DMS 273 treated with DMSO at 0.1 percent for 48 hours (cell line): ENCODE results near the gene SNX17.
"Not testable (repeated sequence)": the region's sequence is repeated elsewhere in the genome, so short reads cannot be mapped to it uniquely, and the experiment has no call there.

Experiments used
- DNase-seq: peaks from one replicate; lab custom pipeline; 2025; lab: John Stamatoyannopoulos, UW

SNX17 gene, protein sequence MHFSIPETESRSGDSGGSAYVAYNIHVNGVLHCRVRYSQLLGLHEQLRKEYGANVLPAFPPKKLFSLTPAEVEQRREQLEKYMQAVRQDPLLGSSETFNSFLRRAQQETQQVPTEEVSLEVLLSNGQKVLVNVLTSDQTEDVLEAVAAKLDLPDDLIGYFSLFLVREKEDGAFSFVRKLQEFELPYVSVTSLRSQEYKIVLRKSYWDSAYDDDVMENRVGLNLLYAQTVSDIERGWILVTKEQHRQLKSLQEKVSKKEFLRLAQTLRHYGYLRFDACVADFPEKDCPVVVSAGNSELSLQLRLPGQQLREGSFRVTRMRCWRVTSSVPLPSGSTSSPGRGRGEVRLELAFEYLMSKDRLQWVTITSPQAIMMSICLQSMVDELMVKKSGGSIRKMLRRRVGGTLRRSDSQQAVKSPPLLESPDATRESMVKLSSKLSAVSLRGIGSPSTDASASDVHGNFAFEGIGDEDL

DNA sequence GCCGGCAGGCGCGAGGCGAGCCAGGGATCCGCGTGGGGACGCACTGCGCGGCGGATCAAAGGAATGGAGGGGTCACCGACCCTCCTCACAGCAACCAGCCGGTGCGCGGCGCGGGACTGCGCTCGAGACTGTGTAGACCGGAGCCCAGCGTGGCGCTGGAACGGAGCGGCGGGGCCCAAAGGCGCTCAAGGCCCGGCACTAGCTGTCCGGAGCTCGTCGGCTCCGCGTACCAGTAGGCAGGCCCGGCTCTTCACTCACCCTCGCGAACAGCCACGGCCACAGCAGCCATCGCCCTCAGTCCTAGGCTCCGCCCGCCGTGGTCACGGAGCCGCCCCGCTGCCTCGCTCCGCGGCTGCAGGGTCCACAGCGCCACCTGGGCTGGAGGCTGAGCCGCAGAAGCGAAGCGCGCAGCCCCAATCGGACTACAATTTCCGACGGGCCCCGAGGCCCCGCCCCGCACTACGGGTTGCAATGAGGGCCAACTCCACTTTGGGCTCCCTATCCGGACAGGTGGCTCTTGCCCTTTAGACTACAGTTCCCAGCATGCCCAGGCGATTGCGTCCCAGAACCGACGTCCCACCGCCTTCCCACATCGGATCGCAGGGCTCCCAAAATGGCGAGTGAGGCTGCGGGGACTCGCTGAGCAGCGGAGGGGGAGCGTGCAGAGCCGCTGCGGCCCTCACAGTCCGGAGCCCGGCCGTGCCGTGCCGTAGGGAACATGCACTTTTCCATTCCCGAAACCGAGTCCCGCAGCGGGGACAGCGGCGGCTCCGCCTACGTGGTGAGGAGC, at the start of gene SNX17, which contains the start of gene EIF2B4:
SNX17 (plus strand) TSS at position 591 of the 790 bp plus-strand sequence; CDS start at position 719, 128 bp downstream.
EIF2B4 (minus strand) TSS at position 313 of the 790 bp plus-strand sequence; CDS start at position 289, 24 bp downstream.
- DNase-seq: peak; percentile 97

DNA sequence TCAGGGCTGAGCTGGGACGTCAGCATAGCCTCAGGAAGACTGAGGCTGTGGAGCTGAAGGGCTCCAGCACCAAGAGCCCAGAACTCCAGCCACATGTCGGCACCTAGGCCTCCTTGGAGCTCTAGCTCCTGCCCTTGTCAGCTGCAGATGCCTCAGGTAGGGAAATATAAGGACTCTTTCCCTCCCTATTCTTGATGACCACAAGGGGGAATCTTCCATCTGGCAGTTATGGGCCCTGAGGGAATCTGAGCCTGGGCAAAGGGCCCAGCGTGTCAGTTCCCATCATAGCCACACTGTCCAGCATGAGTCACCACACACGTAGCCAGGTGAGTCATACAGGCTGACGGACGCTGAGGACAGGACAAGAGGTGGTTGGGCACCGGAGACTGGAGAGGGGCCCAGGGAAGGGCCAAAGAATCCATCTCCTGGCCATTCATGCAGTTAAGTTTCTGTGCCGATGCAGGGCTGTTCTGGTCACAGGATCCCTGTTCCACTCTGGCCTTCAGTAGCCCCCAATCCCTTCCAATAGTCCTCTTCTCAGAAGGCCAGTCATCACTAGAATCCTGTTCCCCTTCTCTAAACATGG, 49.4 kb upstream of the SNX17 start:
- DNase-seq: peak; percentile 85

DNA sequence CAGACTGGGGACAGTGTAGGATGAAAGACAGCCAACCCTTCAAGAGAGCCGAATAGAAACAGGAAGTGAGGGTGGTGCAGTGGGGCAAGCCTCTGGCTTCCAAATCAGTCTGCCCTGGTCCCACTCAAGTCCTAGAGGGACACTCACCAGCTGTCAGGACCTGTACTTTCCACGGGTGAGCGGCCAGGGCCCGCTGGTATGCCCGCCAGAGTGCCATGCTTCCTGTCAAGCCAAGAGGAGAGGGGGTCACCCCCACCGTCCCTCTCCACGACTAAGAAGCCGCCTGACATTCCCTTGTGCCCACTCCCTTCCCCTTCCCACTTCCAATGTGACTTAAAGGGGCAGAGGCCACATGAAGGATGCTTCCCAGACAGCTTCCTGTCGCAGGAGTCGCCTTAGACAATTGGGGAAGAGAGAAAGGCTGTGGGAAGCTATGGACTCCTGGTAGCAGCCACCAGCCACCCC, 48.1 kb upstream of the SNX17 start:
- DNase-seq: no peak

DNA sequence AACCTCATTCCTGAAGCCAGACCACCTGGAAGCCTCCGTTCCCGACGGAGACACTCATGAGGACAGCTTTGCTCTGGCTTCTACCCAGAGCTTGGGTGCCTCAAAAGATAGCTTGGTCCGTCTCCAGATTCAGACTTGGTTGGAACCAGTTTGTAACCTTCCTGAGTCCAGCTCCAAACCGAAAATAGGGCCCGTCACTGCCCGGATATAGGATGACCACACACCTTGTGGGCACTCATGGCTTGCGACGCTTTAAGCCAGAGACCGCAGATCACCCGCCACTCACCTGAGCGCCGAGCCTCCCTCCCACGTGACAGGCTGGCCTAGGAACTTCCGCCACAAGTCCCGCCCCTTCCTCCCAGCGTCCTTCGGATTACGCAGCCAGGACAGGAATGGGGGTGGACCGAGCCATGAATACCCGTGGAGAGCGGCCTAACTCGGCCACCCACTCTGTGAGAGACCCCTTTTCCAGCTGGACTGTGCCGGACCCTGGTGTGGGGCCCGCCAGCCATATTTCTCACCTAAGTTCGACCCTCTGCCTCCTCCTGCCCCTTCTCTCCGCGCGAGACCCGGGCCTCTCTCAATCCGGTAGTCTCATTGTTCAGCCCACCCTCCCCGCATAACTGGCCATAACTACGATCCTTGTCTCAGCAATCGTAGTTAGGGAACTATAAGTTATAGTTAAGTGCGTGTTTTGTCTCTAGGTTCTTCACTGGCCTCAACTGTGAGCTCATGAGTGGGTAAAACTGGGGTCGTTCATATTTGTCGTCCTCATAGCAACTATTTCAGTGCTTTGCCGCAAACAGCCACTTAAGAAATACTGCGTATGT, 47.4 kb upstream of the SNX17 start, which contains the start of gene MPV17:
MPV17 (minus strand) TSS at position 332 of the 830 bp plus-strand sequence. CDS start 580 bp downstream, outside the sequence.
- DNase-seq: peak; percentile 76

DNA sequence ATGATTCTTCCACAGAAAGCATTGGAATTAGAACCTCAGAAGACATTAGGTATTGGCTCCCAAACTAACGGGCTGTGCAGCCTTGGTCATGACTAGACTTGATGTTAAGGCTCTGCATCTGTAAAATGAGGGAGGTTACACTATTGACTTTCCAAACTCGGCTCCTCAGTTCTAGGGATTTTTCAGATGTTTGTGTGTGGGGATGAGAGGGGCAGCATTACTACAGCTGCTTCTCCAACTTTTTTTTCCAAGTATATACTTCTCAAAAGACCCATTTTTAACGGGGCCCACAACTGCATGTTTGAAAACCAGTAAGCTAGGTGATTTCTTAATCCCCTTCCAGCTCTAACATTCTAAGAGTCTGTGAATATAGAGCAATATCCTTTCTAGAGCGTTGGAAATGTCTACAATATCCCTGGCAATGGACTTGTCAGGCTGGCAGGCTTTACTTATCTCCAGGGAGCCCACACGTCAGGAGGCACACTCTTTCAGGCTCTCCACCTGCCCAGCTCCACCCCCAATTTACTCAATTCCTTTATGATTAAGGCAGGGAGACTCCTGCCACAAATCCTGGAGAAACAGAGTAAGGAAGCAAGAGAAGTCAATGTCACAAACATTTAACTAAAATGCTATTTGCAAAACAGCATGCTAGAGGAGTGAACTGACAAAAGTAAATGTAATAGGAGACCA, 46.7 kb upstream of the SNX17 start:
- no peak for DNase-seq

DNA sequence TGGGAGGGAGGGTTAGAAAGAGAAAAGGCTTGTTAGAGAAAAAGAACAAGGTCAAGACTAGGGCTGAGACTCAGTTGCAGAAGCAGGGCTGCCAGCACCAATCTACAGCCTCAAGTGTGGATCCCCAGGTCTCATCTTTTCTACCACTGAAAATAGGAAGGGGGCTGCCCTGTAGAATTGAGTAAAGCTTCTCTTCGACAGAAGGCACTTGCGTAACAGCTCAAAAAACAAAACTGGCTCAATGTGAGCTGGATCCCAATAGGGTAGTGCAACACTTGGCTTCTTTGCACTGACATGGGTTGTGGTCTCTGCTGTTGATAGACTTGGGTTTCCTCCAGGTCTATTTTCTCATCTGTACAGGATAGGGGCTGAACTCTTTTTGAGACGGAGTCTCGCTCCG, 45.7 kb upstream of the SNX17 start:
- no peak for DNase-seq

DNA sequence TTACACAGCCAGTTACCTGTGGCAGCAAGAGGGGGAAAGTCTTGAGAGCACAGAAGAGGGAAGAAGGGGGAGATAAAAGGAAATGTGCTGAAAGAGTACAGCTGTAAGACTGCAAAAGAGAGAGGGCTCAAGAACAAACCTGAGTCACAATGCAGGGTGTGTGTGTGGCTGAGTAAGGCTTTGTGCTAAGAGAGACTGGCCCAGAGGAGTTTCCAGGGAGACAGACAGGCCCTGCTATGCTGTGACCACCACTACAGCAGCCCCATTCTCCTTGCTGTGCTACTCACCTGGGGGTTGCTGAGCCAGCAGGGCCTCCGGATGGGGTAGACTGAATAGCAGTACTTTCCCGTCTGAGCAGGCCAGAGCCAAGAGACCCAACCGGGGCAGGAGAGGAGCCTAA, 35.1 kb upstream of the SNX17 start:
- DNase-seq: no peak

DNA sequence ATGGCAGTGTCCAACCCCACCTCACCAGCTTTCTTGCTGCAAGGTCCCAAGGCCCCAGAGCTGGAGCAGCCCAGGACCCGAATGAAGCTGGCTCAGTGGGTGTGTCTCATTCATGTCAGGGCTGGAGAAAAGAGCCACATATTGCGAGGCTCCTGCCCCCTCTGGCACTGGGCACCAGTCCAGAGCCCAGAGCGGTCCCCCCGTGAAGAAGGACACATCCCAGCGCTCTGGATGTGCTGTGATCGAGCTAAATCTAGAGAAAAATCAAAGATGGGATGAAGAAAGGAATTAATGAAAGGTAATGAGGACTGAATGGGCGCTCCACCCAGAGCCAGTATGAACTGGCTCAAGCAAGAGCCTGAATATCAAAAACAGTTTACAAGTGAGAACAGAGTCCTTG, 34.2 kb upstream of the SNX17 start:
- DNase-seq: no peak

DNA sequence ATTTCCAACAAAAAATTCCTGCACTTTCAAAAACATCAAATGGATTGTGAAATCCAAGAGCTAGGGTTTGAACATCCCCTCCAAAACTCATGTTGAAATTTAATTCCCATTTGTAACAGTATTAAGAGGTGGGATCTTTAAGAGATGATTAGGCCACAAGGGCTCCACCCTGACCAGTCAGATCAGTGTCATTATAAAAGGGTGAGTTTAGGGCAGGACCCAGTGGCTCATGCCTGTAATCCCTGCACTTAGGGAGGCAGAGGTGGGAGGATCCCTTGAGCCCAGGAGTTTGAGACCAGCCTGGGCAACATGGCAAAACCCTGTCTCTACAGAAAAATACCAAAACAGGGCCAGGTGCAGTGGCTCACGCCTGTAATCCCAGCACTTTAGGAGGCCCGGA, 22.8 kb upstream of the SNX17 start:
- no peak for DNase-seq

DNA sequence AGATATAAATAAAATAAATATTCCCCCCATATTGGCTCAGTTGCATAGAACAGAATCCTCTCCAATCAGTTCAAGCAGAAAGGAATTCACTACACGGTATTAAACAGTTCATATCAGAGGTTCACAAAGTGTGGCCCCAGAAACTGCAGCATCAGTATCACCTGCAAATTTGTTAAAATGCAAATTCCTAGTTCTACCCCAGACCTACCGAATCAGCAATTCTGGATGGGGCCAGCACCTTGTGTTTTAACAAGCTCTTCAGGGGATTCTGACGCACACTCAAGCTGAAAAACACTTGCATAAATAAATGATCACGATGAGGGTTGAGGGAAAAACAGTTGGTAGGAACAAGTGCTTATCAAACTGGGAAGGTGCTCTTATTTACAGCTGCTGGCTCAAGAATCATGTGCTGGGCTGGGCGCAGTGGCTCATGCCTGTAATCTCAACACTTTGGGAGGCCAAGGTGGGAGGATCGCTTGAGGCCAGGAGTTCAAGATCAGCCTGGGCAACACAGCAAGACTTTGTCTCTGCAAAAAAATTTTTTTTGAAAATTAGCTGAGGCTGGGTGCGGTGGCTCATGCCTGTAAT, 20.2 kb upstream of the SNX17 start:
- DNase-seq: no peak

DNA sequence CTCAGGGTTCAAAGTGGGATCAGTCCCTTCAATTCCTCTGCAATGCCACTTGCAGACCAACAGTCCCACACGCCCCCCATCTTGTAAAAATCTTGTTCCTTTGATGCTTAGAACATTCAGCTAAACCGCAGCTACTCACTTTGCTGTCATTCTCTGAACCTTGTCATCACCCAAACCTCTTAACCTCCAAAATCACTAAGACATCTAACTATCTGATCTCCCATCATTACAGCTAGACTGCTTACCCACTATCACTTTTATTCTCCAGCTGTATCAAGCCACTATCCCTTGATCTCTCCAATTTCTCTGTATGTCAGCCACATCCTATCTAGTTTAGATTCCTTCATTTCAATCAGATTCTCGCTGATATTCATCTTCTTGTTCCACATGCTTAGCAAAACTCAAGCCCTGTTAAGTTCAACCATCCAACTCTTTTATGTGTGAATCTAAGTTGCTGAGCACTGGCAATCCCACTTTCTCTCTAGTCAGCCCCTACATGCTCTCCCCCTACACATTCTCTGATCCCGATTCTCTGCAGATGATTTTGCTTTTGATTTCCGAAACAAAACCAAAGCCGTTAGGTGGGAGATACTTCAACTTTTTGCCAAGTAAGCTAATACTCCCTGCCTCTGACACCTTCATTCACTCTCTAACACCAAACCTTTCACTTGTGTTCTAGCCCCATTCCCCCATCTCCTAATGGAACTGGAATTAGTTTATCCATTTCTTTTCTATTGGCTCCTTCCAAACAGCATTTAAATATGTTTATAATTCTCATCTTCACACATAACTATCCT, 18.4 kb upstream of the SNX17 start:
- no peak for DNase-seq

DNA sequence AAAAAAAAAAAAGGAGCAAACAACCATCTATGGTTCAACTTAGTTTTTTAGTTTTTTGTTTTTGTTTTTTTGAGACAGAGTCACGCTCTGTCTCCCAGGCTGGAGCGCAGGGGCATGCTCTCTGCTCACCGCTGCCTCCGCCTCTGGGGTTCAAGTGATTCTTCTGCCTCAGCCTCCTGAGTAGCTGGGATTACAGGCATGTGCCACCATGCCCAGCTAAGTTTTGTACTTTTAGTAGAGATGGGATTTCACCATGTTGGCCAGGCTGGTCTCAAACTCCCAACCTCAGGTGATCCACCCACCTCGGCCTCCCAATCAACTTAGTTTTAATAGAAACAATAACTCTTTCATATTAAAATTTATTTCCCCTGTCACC, 17.0 kb upstream of the SNX17 start:
- not testable (repeated sequence) for DNase-seq

DNA sequence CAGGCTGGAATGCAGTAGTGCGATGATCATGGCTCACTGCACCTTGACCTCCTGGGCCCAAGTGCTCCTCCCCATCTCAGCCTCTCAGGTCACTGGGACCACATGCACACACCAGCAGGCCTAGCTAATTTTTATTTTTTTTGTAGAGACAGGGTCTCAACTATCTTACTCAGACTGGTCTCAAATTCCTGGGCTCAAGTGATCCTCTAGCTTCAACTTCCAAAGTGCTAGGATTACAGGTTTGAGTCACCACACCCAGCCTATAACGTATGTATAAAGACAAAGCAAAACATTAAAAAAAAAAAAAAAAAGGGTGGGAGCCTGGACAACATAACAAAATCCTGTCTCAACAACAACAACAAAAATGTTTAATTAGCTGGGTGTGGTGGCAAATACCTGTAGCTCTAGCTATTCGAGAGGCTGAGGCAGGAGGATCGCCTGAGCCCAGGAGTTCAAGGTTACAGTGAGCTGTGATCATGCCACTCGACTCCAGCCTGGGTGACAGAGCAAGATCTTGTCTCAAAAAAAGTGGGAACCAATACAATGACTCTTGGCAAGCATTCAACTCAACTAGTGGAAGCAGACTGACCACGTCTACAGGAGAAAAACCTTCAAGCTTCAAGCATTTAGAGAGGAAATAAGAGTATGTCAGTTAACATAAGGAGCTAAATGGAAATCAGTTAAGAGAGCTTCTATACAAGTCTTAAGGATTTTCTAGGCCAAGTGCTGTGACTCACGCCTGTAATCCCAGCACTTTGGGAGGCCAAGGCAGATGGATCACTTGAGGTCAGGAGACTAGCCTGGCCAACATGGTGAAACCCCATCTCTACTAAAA, 16.4 kb upstream of the SNX17 start:
- DNase-seq: no peak

DNA sequence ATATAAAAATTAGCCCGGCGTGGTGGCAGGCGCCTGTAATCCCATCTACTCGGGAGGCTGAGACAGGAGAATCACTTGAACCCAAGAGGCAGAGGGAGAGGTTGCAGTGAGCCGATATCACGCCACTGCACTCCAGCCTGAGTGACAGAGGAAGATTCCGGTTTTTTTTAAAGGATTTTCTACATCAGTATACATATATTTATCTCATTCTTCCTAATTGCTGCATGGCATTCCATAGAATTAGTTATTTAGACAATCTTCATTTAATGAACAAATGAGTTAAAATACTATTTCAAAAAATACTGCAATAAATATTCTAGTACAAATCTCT, 15.9 kb upstream of the SNX17 start:
- DNase-seq: no peak

DNA sequence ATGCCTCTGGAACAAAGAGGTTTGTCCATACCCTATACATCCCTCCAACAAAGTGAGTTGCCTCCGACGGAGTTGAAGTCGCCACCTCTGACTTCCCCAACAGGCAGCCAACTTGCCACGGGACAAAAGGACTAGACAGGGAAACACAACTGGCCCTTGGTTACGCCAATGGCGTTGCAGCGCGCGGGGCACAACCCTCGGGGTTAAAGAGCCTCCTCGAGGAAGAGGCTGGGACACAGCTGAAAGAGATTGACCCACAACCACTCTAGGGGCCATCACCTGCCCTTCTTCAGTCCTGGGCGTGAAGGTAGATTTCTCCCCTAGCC, 14.4 kb upstream of the SNX17 start:
- DNase-seq: peak; percentile 19

DNA sequence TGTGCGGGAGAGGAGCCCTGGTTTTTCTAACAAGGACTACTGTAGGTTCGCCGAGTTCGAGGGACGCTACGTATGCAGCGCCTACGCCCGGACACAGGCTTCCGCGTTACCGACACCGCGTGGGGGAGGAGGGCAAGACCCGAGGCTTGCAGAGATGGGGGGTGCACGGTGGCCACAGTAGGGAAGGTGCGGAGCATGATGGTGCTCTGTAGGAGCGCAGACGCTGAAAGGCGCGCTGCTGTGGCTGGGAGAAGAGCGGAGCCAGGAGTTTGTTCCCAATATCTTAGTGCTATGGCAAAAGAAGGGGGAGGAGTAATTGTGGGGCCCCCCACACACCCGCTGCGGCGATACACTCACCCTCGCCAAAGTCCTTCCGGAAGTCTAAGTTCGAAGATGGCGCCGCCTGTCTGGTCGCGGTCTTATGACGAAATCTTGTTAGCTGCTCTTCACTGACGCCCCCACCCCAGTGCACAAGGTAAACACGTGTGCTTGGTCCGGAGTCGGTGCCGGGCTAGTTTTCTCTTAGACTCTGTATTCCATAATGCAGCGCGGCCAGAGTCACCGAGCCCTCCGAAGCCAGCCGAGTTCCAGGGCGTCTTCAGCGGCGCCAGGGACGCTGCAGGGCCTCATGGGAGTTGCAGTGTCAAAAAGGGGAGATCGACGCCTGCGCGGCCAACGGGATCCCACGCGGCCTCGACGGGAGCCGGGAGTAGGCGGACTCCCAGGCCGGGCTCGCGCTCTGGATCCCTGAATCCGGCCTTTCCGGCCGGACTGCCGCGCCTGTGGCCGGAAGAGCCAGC, 13.8 kb upstream of the SNX17 start, which contains the start of gene GTF3C2:
GTF3C2 (minus strand) TSS at position 383 of the 800 bp plus-strand sequence. CDS start 13,210 bp downstream, outside the sequence.
- DNase-seq: peak; percentile 96

DNA sequence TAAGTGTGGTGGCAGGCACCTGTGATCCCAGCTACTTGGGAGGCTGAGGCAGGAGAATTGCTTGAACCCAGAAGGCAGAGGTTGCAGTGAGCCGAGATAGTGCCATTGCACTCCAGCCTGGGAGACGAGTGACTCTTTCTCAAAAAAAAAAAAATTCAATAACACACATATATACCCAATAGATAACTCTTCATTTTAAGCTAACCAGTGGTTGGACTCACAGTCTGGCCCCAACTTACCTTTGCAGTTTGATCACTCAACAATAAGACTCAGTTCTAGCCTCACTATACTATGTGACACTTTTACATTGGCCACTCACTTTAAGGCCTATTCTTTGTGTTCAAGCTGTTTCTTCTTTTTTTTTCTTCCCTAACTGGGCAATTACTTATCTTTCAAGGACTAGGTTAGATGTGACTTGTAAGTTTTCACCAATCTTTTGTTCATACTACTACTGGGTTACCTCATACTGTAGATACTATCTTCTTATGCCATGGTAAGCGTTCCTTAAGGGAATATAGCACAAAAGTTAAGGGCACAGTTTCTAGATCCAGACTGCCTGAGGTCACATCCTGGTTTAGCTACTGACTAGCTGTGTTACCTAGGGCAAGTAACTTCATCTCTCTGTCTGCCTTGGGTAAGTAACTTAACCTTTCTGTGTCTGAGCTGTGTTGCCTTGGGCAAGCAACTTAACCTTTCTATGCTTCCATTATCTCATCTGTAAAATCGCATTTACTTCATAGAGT, 7.6 kb upstream of the SNX17 start:
- DNase-seq: no peak
